Stimulated activated CD8-positive, alpha-beta memory T cell treated with anti-CD3 and anti-CD28 coated beads, Interleukin-12 subunit alpha, Interleukin-12 subunit beta, amount 100 ng/mL, for 24 hours (primary cell): ENCODE data around the gene CRB3.
"Not testable (repeated sequence)": the region's sequence is repeated elsewhere in the genome, so short reads cannot be mapped to it uniquely, and the experiment has no call there.

Experiments
- DNase-seq: peaks from one replicate; pipeline ENCODE4 v3.0.0-alpha.2; 2020; ENCODE audit errors: extremely low read depth

The CRB3 gene

GRCh38 chr19:6491802-6492592 lies 27.9 kb downstream of the CRB3 start:
- DNase-seq, result no peak

- no peak for DNase-seq
These were observed 30.5 kb downstream of the CRB3 start for GRCh38 chr19:6494438-6495036.

- DNase-seq, result no peak
These were observed 31.9 kb downstream of the CRB3 start for GRCh38 chr19:6495947-6496346.

- DNase-seq, result no peak
These were observed 34.4 kb downstream of the CRB3 start for GRCh38 chr19:6498294-6499036.

GRCh38 chr19:6499052-6499790 lies 35.1 kb downstream of the CRB3 start:
- DNase-seq, result no peak

GRCh38 chr19:6500837-6501739 lies 37.0 kb downstream of the CRB3 start:
- DNase-seq, result no peak

GRCh38 chr19:6501740-6502648 lies 37.9 kb downstream of the CRB3 start, which contains the start of gene TUBB4A:
Gene TUBB4A (minus strand): TSS chr19:6502309. CDS start chr19:6502212, 97 bp downstream.
- no peak for DNase-seq

GRCh38 chr19:6503407-6504201 lies 39.5 kb downstream of the CRB3 start:
- no peak for DNase-seq

- not testable (repeated sequence) for DNase-seq
These were observed 44.1 kb downstream of the CRB3 start for GRCh38 chr19:6508028-6508771.

- DNase-seq, result no peak
These were observed 45.3 kb downstream of the CRB3 start for GRCh38 chr19:6509118-6509971.

GRCh38 chr19:6510618-6511017 lies 46.5 kb downstream of the CRB3 start:
- no peak for DNase-seq

GRCh38 chr19:6514089-6514488 lies 50.0 kb downstream of the CRB3 start:
- DNase-seq, result no peak

- no peak for DNase-seq
These were observed 51.0 kb downstream of the CRB3 start for GRCh38 chr19:6514926-6515544.

- DNase-seq, result peak; percentile 52
These were observed 52.1 kb downstream of the CRB3 start for GRCh38 chr19:6516018-6516658.
